Stimulated activated CD8-positive, alpha-beta memory T cell treated with anti-CD3 and anti-CD28 coated beads, Interleukin-7, amount 100 ng/mL, for 48 hours (primary cell): Measurements from ENCODE around the gene SRGAP2.
"Not testable (repeated sequence)": the region's sequence is repeated elsewhere in the genome, so short reads cannot be mapped to it uniquely, and the experiment has no call there.

ENCODE experiments used
- DNase-seq, 2 donors: peaks; one replicate each; pipeline ENCODE4 v3.0.0-alpha.2; 2020; ENCODE audit warnings: low read depth in 1 of 2; ENCODE audit errors: extremely low read depth in 1 of 2

The SRGAP2 gene

DNA sequence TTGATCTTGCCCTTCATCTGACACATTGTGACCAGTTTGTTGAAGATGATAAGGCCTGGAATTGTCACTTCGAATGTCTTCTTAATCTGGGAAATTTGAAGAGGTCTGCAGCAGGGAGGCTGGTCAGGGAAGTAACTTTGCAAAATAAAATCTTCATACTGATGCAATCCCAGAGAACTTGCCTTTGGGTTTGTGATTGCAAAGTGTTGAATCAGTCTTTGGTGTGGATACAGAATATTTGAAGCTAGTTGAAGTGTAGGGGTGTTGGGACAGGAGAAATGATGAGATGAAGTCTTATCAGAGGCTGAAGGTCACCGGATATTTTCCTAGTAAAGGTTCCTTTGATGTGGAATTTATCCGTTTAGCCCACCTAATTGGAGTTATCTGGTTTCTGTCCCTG, 42.1 kb downstream of the SRGAP2 start:
- not testable (repeated sequence) for DNase-seq

DNA sequence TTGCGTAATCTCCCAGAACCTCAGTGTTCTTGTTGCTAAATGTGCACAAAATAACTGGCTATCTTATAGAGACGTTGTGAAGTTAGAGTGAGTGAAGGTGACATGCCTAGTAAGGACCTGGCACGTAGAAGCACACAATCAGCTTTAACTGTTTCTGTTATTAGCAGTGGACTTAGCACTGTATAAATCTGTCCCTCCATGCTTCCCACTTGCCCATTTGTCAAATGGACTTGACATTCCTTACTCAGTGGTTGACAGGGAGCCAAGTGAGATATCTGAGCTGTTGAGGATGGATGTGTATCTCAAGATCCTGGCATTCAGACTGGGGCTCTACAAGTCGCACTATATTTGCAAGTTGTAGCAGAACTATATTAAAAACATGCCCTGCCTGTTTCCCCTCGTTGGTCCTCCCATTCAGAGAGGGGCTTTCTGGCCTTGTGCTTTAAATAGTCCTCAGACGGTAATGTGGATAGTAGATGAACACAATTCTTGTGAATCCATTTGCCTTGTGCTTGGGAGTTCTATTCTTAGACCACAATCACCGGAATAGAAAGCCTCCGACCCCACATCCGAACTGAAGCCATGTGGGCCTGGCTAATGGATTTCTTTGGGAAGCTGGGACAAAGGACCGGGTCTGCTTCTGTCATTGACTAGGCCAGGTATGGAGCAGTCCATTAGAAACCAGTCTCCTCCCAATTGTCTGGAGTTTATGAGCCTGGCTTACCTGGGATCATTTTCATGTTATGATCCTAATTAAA, 43.0 kb downstream of the SRGAP2 start:
- DNase-seq: not testable (repeated sequence)

DNA sequence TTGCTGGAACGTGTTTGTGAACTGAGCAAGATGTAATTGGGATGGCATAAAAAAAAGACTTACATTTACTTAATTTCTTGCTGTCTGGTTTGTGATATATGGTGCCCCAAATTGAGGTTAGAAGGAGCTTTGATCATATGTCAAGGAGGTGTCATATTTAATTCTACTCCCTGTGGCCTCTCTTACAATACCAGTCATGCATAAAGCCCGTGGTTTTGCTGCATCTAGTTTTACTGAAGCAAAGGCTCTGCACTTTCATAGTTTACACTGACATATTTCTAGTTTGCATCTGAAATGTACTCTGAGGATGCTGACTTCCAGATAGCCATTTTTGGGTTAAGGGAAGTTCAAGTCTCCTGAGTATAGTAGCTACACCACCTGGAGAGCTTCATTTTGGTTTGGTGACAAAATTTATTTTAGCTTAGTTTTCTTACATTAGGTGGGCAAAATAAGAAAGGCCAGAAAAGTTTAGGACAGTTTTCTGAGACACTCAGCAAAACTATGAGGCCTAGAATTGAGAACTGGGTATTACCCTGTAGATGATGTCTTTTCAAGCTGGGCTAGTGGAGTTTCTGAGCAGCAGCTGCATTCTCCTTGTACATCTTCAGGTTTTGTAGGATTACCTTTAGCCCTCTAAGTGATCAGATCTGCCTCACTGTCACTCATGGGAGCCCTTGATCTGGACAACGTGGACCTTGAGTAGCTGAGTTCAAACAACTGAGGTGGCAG, 47.8 kb downstream of the SRGAP2 start:
- not testable (repeated sequence) for DNase-seq

DNA sequence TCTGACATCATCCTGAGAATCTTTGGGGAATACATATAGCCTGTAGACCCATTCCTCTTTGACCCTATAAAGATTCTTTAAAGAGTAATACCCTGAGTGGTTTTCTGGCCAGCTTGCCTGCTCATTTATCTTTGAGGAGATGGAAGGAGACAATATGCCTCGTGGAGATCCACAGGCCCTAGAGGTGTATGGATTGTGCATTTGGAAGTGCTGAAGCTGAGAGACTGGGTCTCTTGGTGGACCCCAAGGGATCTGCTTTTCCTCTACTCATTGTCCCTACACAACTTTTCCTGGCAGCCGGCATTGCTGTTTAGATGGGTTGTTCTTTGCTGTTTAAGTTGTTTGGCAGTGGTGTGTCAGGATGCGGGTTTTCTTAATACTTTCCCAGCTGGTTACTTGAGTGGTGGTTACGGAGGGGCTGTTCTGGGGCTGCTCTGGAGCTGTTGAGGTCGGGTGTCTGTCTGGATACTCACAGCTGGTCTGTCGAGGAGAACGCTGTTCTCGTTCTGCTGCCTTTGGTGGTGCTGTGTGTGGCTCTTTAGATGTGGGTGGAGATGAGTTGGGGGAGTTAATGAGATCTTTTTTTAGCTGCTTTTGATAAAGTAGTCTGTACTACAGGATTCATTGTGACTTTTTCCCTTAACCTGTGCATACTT, 49.5 kb downstream of the SRGAP2 start:
- DNase-seq: not testable (repeated sequence)
